Type B pancreatic cell (in vitro differentiated cells): ENCODE results near the gene SECISBP2. TPM values are rescaled to one million over a fixed set of nuclear protein-coding genes. Genes with fewer than 3 reads are reported as not detected.

Source experiments
- DNase-seq: peaks from one replicate; pipeline ENCODE4 v3.0.0; 2021; ENCODE audit warnings: mixed read lengths; ENCODE audit not compliant: unreplicated experiment; ENCODE audit errors: extremely low spot score
- H3K27ac Mint-ChIP-seq: 2 replicates; pipeline ENCODE4 v1.8.0; 2021; ENCODE audit warnings: mild to moderate bottlenecking, mixed read lengths
- H3K27me3 Mint-ChIP-seq: 2 replicates; pipeline ENCODE4 v1.8.0; 2021; ENCODE audit warnings: mixed read lengths
- H3K36me3 Mint-ChIP-seq: 2 replicates; pipeline ENCODE4 v1.8.0; 2021; ENCODE audit warnings: mixed read lengths
- H3K4me1 Mint-ChIP-seq: one replicate; pipeline ENCODE4 v1.8.0; 2021; ENCODE audit warnings: mixed read lengths; ENCODE audit not compliant: unreplicated experiment
- H3K4me3 Mint-ChIP-seq: 2 replicates; pipeline ENCODE4 v1.8.0; 2021; ENCODE audit warnings: mild to moderate bottlenecking, mixed read lengths
- H3K9me3 Mint-ChIP-seq: 2 replicates; pipeline ENCODE4 v1.8.0; 2021; ENCODE audit warnings: mixed read lengths
- CTCF ChIP-seq: fragments of 200-600 bp; sonication (generic); conservative IDR thresholded peaks from 2 replicates; pipeline ENCODE4 v1.5.0; 2021; ENCODE audit warnings: antibody characterized with exemption, mild to moderate bottlenecking
- total RNA-seq: library from RNA; stranded (reverse); gene quantifications from 2 replicates; pipeline ENCODE4 v1.2.1, GENCODE V29; 2021; ENCODE audit warnings: low replicate concordance

Gene SECISBP2
- total RNA-seq, 1 donor from 2014 or later, result 49.6 TPM

GRCh38 chr9:89360465-89360864 lies 42.2 kb downstream of the SECISBP2 start:
- peaks cover 15% of the 10 kb centered on the region for H3K4me1 Mint-ChIP-seq
- no peaks in the 10 kb centered on the region for H3K9me3 Mint-ChIP-seq
- H3K36me3 Mint-ChIP-seq, result peaks cover 7% of the 10 kb centered on the region
- no peak overlapping the region for H3K27ac Mint-ChIP-seq
- no peak for TF ChIP-seq CTCF
- H3K27me3 Mint-ChIP-seq, result no peaks in the 10 kb centered on the region
- H3K4me3 Mint-ChIP-seq, result no peak overlapping the region
- DNase-seq, result no peak

- peaks cover 4% of the 10 kb centered on the region for H3K36me3 Mint-ChIP-seq
- DNase-seq, result no peak
- peaks cover 15% of the 10 kb centered on the region for H3K4me1 Mint-ChIP-seq
- no peak overlapping the region for H3K4me3 Mint-ChIP-seq
- no peak for TF ChIP-seq CTCF
- no peaks in the 10 kb centered on the region for H3K27me3 Mint-ChIP-seq
- no peaks in the 10 kb centered on the region for H3K9me3 Mint-ChIP-seq
- H3K27ac Mint-ChIP-seq, result no peak overlapping the region
These were observed 42.7 kb downstream of the SECISBP2 start for GRCh38 chr9:89361031-89361430.

- H3K36me3 Mint-ChIP-seq, result peaks cover 4% of the 10 kb centered on the region
- no peak overlapping the region for H3K4me3 Mint-ChIP-seq
- no peaks in the 10 kb centered on the region for H3K9me3 Mint-ChIP-seq
- peaks cover 15% of the 10 kb centered on the region for H3K4me1 Mint-ChIP-seq
- H3K27ac Mint-ChIP-seq, result no peak overlapping the region
- no peaks in the 10 kb centered on the region for H3K27me3 Mint-ChIP-seq
- no peak for TF ChIP-seq CTCF
- no peak for DNase-seq
These were observed 43.7 kb downstream of the SECISBP2 start for GRCh38 chr9:89361816-89362646.

- no peaks in the 10 kb centered on the region for H3K27me3 Mint-ChIP-seq
- H3K27ac Mint-ChIP-seq, result no peak overlapping the region
- no peak for DNase-seq
- peaks cover 9% of the 10 kb centered on the region for H3K4me1 Mint-ChIP-seq
- no peak overlapping the region for H3K4me3 Mint-ChIP-seq
- H3K36me3 Mint-ChIP-seq, result peaks cover 4% of the 10 kb centered on the region
- no peaks in the 10 kb centered on the region for H3K9me3 Mint-ChIP-seq
- no peak for TF ChIP-seq CTCF
These were observed 44.5 kb downstream of the SECISBP2 start for GRCh38 chr9:89362647-89363310.

GRCh38 chr9:89363311-89363670 lies 45.0 kb downstream of the SECISBP2 start:
- DNase-seq, result no peak
- peaks cover 4% of the 10 kb centered on the region for H3K36me3 Mint-ChIP-seq
- TF ChIP-seq CTCF, result no peak
- H3K27ac Mint-ChIP-seq, result no peak overlapping the region
- H3K4me3 Mint-ChIP-seq, result no peak overlapping the region
- peaks cover 9% of the 10 kb centered on the region for H3K4me1 Mint-ChIP-seq
- no peaks in the 10 kb centered on the region for H3K9me3 Mint-ChIP-seq
- H3K27me3 Mint-ChIP-seq, result no peaks in the 10 kb centered on the region
